Fibroblast of lung (primary cell): ENCODE results near the gene INSYN2B. TPM values are rescaled to one million over a fixed set of nuclear protein-coding genes. Genes with fewer than 3 reads are reported as not detected.
"Not testable (repeated sequence)": the region's sequence is repeated elsewhere in the genome, so short reads cannot be mapped to it uniquely, and the experiment has no call there.

ENCODE experiments used
- DNase-seq, 2 donors: peaks; one replicate each; pipeline versions ENCODE4 v3.0.0 to v3.0.0-alpha.2; 2010; ENCODE audit warnings: low read depth in 2 of 2
- H2AFZ ChIP-seq: 2 replicates; pipeline ENCODE4 v1.5.1; 2012; ENCODE audit warnings: low read length, control low read depth, inconsistent platforms
- H3K27ac ChIP-seq: 2 replicates; pipeline ENCODE4 v1.5.1; 2011; ENCODE audit warnings: low read length, control low read depth; ENCODE audit not compliant: insufficient read depth
- H3K27me3 ChIP-seq: 2 replicates; pipeline ENCODE4 v1.5.1; 2011; ENCODE audit warnings: mild to moderate bottlenecking, low read length; ENCODE audit not compliant: control insufficient read depth, insufficient read depth
- H3K36me3 ChIP-seq: 2 replicates; pipeline ENCODE4 v1.5.1; 2011; ENCODE audit warnings: low read length; ENCODE audit not compliant: control insufficient read depth, insufficient read depth
- H3K4me1 ChIP-seq: 2 replicates; pipeline ENCODE4 v1.5.1; 2011; ENCODE audit warnings: low read length; ENCODE audit not compliant: control insufficient read depth, insufficient read depth; ENCODE audit errors: extremely low read depth
- H3K4me2 ChIP-seq: 2 replicates; pipeline ENCODE4 v1.5.1; 2011; ENCODE audit warnings: low read length, control low read depth; ENCODE audit not compliant: insufficient read depth; ENCODE audit errors: extremely low read depth
- H3K4me3 ChIP-seq, 4 experiments: fragments of 200-600 bp in 1 of 4; sonication (generic) in 1 of 4; replicated peaks in 1 of 4; 2 replicates each; pipeline ENCODE4 v1.5.1; 2011 to 2016; ENCODE audit warnings: low read length in 4 of 4, low read depth in 3 of 4, mild to moderate bottlenecking in 3 of 4, control low read depth in 2 of 4, inconsistent platforms in 1 of 4, mixed read lengths in 1 of 4; ENCODE audit not compliant: insufficient read depth in 1 of 4; ENCODE audit errors: control extremely low read depth in 1 of 4
- H3K79me2 ChIP-seq: 2 replicates; pipeline ENCODE4 v1.5.1; 2012; ENCODE audit warnings: mild to moderate bottlenecking, low read length, inconsistent platforms; ENCODE audit not compliant: control insufficient read depth, insufficient read depth
- H3K9ac ChIP-seq: 2 replicates; pipeline ENCODE4 v1.5.1; 2011; ENCODE audit warnings: mild to moderate bottlenecking, low read length, control low read depth; ENCODE audit not compliant: insufficient read depth
- H3K9me3 ChIP-seq: 2 replicates; pipeline ENCODE4 v1.5.1; 2012; ENCODE audit warnings: low read depth, low read length; ENCODE audit not compliant: control insufficient read depth, insufficient read depth
- H4K20me1 ChIP-seq: 2 replicates; pipeline ENCODE4 v1.5.1; 2011; ENCODE audit warnings: low read length; ENCODE audit not compliant: control insufficient read depth, insufficient read depth; ENCODE audit errors: extremely low read depth
- CTCF ChIP-seq, 2 donors: IDR thresholded peaks in 1 of 2; conservative IDR thresholded peaks in 1 of 2; 1 replicate in 1 of 2; 2 replicates in 1 of 2; pipeline ENCODE4 v1.5.1; 2011 to 2012; ENCODE audit warnings: low read length in 2 of 2, control low read depth in 1 of 2, inconsistent platforms in 1 of 2, low read depth in 1 of 2, mild to moderate bottlenecking in 1 of 2
- EZH2 ChIP-seq: IDR thresholded peaks from 2 replicates; pipeline ENCODE4 v1.5.1; 2012; ENCODE audit warnings: low read length, control low read depth, mild to moderate bottlenecking; ENCODE audit errors: missing control alignments
- polyA plus RNA-seq, 2 donors: library from polyadenylated mRNA; depleted of rRNA in 1 of 2; stranded (reverse) in 1 of 2; unstranded in 1 of 2; fragments of >200 nt; gene quantifications; 2 replicates each; pipeline ENCODE4 v1.2.1, GENCODE V29; 2011 to 2012; ENCODE audit warnings: missing spikeins in 1 of 2
- total RNA-seq: library from RNA; depleted of rRNA; stranded (reverse); fragments of >200 nt; gene quantifications from 2 replicates; pipeline ENCODE4 v1.2.1, GENCODE V29; 2014

The INSYN2B gene
- total and polyA plus RNA-seq, 2 donors (not counting 1 experiment from before 2014, with no cell fraction given): 3.6 to 6.3 TPM

DNA sequence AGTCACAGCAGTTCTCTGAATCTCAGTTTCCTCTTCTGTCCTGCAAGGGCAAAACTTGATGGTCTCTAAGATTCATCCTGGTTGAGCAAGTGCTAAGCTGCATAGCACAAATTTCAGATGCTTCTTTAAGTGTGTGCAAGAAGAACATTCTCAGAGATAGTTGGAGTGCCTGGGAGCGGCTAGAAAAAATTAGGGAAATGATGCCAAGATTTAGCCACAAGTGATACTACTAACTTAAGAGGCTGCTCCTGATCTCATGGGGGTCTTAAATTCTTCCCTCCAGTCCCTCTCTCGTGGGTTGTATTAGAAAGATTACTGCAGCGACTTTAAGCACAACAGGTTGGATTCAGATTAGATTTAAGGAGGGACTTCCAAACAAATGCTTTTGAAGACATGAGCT lies 24.2 kb downstream of the INSYN2B start:
- TF ChIP-seq CTCF (conservative IDR thresholded peaks at IDR 0.05 in 1 of 2, IDR thresholded peaks at IDR 0.05 in 1 of 2; ENCODE audit: low read depth in 1 of 2, low read length in 2 of 2) (no peak), EZH2 (no peak)
- H3K27me3 ChIP-seq: no peaks in the 10 kb centered on the region
- H3K4me2 ChIP-seq: no peak overlapping the region
- no peaks in the 10 kb centered on the region for H3K79me2 ChIP-seq
- peak in 1 of 2 donors; percentile 53 for DNase-seq
- H3K9ac ChIP-seq: no peak overlapping the region
- no peaks in the 10 kb centered on the region for H3K9me3 ChIP-seq
- H3K4me3 ChIP-seq: no peak overlapping the region
- H3K36me3 ChIP-seq: no peaks in the 10 kb centered on the region
- H4K20me1 ChIP-seq: no peaks in the 10 kb centered on the region
- H3K4me1 ChIP-seq: no peaks in the 10 kb centered on the region
- no peak overlapping the region for H2AFZ ChIP-seq
- H3K27ac ChIP-seq: no peak overlapping the region

DNA sequence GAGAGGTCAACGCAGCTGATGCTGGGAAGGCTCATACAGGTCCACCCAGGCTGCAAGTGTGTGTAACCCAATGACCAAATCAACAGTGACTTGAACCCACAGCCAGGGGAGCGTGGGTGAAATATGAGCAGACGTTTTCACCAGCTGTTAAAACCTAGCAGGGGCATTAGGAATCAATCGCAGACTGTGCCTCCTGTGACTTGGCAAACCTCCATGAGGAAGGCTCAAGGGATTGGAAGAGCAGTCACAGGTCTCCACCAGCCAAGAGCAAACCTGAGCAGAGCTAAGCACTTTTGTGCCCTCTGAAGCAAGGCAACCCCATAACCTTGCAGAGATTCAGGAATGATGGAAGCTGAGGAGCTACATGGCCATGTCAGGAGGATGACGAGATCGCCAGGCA lies 25.5 kb downstream of the INSYN2B start:
- Histone ChIP-seq H3K27me3 (no peaks in the 10 kb centered on the region), H3K79me2 (no peaks in the 10 kb centered on the region)

DNA sequence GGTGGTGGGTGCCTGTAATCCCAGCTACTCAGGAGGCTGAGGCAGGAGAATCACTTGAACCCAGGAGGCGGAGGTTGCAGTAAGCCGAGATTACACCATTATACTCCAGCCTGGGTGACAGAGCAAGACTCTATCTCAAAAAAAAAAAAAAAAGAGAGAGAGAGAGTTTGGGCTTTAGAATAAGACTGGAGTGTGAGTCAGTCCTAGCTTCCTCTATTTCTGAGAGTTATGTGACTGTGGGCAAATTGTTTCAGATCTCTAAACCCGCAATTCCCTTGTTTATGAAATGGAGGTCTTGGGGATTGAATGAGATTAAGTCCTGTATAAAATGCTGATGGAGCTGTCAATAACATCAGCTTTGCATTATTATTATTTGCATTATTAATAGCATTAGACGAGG lies 27.1 kb downstream of the INSYN2B start:
- not testable (repeated sequence) for H3K9me3 ChIP-seq, H3K4me3 ChIP-seq, H3K9ac ChIP-seq, H3K27me3 ChIP-seq, H3K79me2 ChIP-seq, H3K27ac ChIP-seq, H3K4me2 ChIP-seq, H4K20me1 ChIP-seq, H2AFZ ChIP-seq, H3K36me3 ChIP-seq, H3K4me1 ChIP-seq
- DNase-seq: peak in 1 of 2 donors; percentile 75

More for the DNA sequence above, 25.5 kb downstream of the INSYN2B start:
- Histone ChIP-seq H4K20me1 (no peaks in the 10 kb centered on the region), H3K4me2 (no peak overlapping the region), H3K27ac (no peak overlapping the region), H2AFZ (no peak overlapping the region), H3K9me3 (no peaks in the 10 kb centered on the region), H3K9ac (no peak overlapping the region), H3K36me3 (no peaks in the 10 kb centered on the region), H3K4me1 (no peaks in the 10 kb centered on the region), H3K4me3 (no peak overlapping the region)
- TF ChIP-seq CTCF (conservative IDR thresholded peaks at IDR 0.05 in 1 of 2, IDR thresholded peaks at IDR 0.05 in 1 of 2; ENCODE audit: low read depth in 1 of 2, low read length in 2 of 2): no peak
- TF ChIP-seq EZH2: no peak
- no peak for DNase-seq
